Uterus (tissue), 4 donors: Measurements from ENCODE around the gene E2F8. TPM values are rescaled to one million over a fixed set of nuclear protein-coding genes. Genes with fewer than 3 reads are reported as not detected.
"Not testable (repeated sequence)": the region's sequence is repeated elsewhere in the genome, so short reads cannot be mapped to it uniquely, and the experiment has no call there.

ENCODE experiments used
- DNase-seq, 2 donors: peaks; one replicate each; pipeline ENCODE4 v3.0.0-alpha.2; 2019 to 2020
- H3K27ac ChIP-seq, 2 donors: fragments of 200-600 bp; sonication (generic); 1 replicate in 1 of 2; 2 replicates in 1 of 2; pipeline ENCODE4 v1.5.1; 2016 to 2018
- H3K27me3 ChIP-seq, 2 donors: fragments of 200-600 bp; sonication (generic); one replicate each; pipeline ENCODE4 v1.5.1; 2018 to 2019; ENCODE audit warnings: control low read depth in 1 of 2
- H3K36me3 ChIP-seq, 2 donors: fragments of 200-600 bp; sonication (generic); one replicate each; pipeline ENCODE4 v1.5.1; 2019; ENCODE audit warnings: control low read depth in 1 of 2
- H3K4me1 ChIP-seq, 2 donors: fragments of 200-600 bp; sonication (generic); one replicate each; pipeline ENCODE4 v1.5.1; 2018 to 2019; ENCODE audit warnings: control low read depth in 1 of 2
- H3K4me3 ChIP-seq, 2 donors: fragments of 200-600 bp; sonication (generic); 1 replicate in 1 of 2; 2 replicates in 1 of 2; pipeline ENCODE4 v1.5.1; 2018 to 2019; ENCODE audit warnings: mild to moderate bottlenecking in 1 of 2
- H3K9me3 ChIP-seq, 2 donors: fragments of 200-600 bp; sonication (generic); one replicate each; pipeline ENCODE4 v1.5.1; 2019; ENCODE audit warnings: control low read depth in 1 of 2
- POLR2A ChIP-seq, 2 donors: fragments of 450-650 bp; IDR thresholded peaks; one replicate each; pipeline ENCODE4 v1.6.1; 2016; ENCODE audit warnings: antibody characterized with exemption in 2 of 2, mild to moderate bottlenecking in 1 of 2, moderate library complexity in 1 of 2
- intact Hi-C: fragments of 100-400 bp; cut with DNase I; formaldehyde crosslinking; loops from one replicate; pipeline ENCODE4 v1.15.1; 2023; ENCODE audit warnings: low total_unique reads
- total RNA-seq, 4 donors: library from RNA; depleted of rRNA in 3 of 4; stranded (reverse); fragments of >200 nt in 3 of 4; gene quantifications; one replicate each; pipeline versions ENCODE4 v1.1.0 to v1.2.4, GENCODE V29; 2014 to 2023
- TF ChIP-seq, protein P1 (sequence below), 4 experiments: fragments of 200-600 bp in 2 of 4; fragments of 450-650 bp in 2 of 4; sonication (generic) in 2 of 4; IDR thresholded peaks; one replicate each; pipeline ENCODE4 v1.5.1; 2016 to 2019; ENCODE audit warnings: antibody characterized with exemption in 4 of 4, mild to moderate bottlenecking in 2 of 4, moderate library complexity in 1 of 4
- donor health status: DM: yes; HTN: yes; CAD: no.

Gene E2F8
- total RNA-seq, 4 donors from 2014 or later = 2.4 TPM; not detected in 3

DNA sequence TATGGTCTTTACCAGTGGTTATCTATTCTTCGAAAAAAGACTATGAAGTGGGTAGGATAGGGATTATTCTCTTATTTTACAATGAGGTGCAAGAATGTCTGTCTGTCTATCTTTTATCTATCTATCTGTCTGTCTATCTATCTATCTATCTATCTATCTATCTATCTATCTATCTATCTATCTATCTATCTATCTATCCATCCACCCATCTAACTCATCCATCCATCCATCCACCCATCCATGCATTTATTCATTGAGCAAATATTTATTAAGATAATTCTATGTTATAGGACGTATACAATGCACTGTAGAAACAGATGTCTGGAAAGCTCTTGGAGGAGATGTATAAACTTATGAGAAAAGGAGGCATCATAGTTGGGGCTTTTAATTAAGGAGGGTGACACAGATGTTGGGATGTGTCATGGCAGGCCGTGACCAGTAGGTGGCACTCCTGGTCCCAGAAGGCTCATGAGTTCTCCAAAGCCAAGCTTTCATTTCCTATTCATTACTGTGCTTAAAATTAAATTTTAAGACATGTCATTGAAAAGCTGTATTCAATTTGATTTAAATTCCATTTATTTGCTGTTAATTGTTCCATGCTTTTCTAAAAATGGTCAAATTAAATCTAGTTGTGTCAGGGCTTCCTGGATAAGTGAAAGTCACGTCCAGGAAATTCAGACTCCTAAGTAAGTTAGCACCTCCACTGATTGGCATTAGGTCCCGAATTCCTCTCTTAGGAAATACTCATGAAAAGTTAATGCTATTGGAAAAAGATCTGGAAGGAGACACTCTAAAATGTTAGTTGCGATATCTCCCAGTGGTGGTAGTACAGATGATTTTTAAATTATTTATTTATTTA, 19.0 kb upstream of the E2F8 start:
- Histone ChIP-seq H3K27me3 (no peaks in the 10 kb centered on the region), H3K36me3 (no peaks in the 10 kb centered on the region), H3K4me1 (no peaks in the 10 kb centered on the region), H3K27ac (no peak overlapping the region), H3K9me3 (no peaks in the 10 kb centered on the region), H3K4me3 (no peak overlapping the region)
- intact Hi-C loops = no loop called here
- peak; percentile 18 to 44 for DNase-seq
- no peak for TF ChIP-seq POLR2A (IDR thresholded peaks at IDR 0.05)
- TF ChIP-seq, protein P1, sequence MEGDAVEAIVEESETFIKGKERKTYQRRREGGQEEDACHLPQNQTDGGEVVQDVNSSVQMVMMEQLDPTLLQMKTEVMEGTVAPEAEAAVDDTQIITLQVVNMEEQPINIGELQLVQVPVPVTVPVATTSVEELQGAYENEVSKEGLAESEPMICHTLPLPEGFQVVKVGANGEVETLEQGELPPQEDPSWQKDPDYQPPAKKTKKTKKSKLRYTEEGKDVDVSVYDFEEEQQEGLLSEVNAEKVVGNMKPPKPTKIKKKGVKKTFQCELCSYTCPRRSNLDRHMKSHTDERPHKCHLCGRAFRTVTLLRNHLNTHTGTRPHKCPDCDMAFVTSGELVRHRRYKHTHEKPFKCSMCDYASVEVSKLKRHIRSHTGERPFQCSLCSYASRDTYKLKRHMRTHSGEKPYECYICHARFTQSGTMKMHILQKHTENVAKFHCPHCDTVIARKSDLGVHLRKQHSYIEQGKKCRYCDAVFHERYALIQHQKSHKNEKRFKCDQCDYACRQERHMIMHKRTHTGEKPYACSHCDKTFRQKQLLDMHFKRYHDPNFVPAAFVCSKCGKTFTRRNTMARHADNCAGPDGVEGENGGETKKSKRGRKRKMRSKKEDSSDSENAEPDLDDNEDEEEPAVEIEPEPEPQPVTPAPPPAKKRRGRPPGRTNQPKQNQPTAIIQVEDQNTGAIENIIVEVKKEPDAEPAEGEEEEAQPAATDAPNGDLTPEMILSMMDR (IDR thresholded peaks at IDR 0.05) = peak; percentile 49 to 74 (median 62)

DNA sequence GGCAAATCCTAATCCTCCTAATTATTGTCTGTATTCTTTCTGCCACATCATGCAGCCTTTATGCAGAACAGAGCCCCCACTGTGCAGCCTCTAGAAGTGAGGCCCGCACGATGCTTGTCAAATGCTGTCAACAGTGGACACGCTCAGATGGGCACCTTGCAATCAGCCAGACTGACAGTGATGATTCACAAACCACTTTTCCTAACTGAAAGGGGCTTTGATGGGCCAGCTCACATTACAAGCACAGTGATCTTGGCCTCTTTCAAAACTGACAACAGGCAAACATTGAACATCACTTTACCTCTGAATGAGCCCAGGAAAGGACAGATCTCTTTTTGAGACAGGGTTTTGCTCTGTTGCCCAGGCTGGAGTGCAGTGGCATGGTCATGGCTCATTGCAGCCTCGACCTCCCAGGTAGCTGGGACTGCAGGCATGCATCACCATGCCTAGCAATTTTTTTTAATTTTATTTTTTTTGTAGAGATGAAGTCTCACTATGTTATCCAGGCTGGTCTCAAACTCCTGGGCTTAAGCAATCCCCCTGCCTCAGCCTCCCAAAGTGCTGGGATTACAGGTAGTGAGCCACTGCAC, 18.0 kb upstream of the E2F8 start:
- DNase-seq = no peak
- intact Hi-C loops = no loop called here
- Histone ChIP-seq H3K27ac (no peak overlapping the region), H3K4me1 (no peaks in the 10 kb centered on the region), H3K36me3 (no peaks in the 10 kb centered on the region), H3K9me3 (no peaks in the 10 kb centered on the region), H3K27me3 (no peaks in the 10 kb centered on the region), H3K4me3 (no peak overlapping the region)
- no peak for TF ChIP-seq POLR2A (IDR thresholded peaks at IDR 0.05)
- TF ChIP-seq, protein P1 (IDR thresholded peaks at IDR 0.05) = no peak

GRCh38 chr11:19254441-19254840, 13.7 kb upstream of the E2F8 start:
- H3K36me3 ChIP-seq, H3K27ac ChIP-seq, H3K4me3 ChIP-seq, H3K27me3 ChIP-seq, DNase-seq, H3K4me1 ChIP-seq, H3K9me3 ChIP-seq, intact Hi-C loops: not testable (repeated sequence)

- DNase-seq = no peak
- no peak for TF ChIP-seq POLR2A (IDR thresholded peaks at IDR 0.05)
- TF ChIP-seq, protein P1 (IDR thresholded peaks at IDR 0.05) = no peak
- Histone ChIP-seq H3K27ac (no peak overlapping the region), H3K36me3 (no peaks in the 10 kb centered on the region), H3K27me3 (no peaks in the 10 kb centered on the region), H3K4me3 (no peak overlapping the region), H3K4me1 (no peaks in the 10 kb centered on the region), H3K9me3 (no peaks in the 10 kb centered on the region)
- intact Hi-C loops = no loop called here
Observed at GRCh38 chr11:19253817-19254216, 13.1 kb upstream of the E2F8 start.

GRCh38 chr11:19253153-19253745, 12.5 kb upstream of the E2F8 start:
- Histone ChIP-seq H3K9me3 (no peaks in the 10 kb centered on the region), H3K27me3 (no peaks in the 10 kb centered on the region), H3K27ac (no peak overlapping the region), H3K4me3 (no peak overlapping the region), H3K4me1 (no peaks in the 10 kb centered on the region), H3K36me3 (no peaks in the 10 kb centered on the region)
- no peak for TF ChIP-seq POLR2A (IDR thresholded peaks at IDR 0.05)
- TF ChIP-seq, protein P1 (IDR thresholded peaks at IDR 0.05) = no peak
- DNase-seq = no peak
- intact Hi-C loops = no loop called here
